B cell (primary cell): ENCODE results near the gene TMEM131L. TPM values are rescaled to one million over a fixed set of nuclear protein-coding genes. Genes with fewer than 3 reads are reported as not detected.
A peak's percentile ranks its signal among the peaks of the same experiment; 100 is the strongest.

Experiments used
- ATAC-seq: fragments of 200-7000 bp; cut with Tn5 transposase; one replicate; pipeline ENCODE4 v1.10.0; 2021; ENCODE audit warnings: low read depth, mild to moderate bottlenecking, moderate number of reproducible peaks, moderate library complexity
- CTCF ChIA-PET: fragments of 350-600 bp; sonication (Branson Sonifier 250); formaldehyde crosslinking; loops from one replicate; lab custom pipeline; 2021; ENCODE audit warnings: antibody characterized with exemption, inconsistent platforms; lab: Charles Lee
- POLR2A ChIA-PET: fragments of 350-600 bp; sonication (Branson Sonifier 250); formaldehyde crosslinking; loops from one replicate; lab custom pipeline; 2021; ENCODE audit warnings: antibody characterized with exemption; lab: Charles Lee
- DNase-seq: peaks from one replicate; pipeline ENCODE4 v3.0.0; 2013
- H2AFZ ChIP-seq: 2 replicates; pipeline ENCODE4 v1.6.1; 2012; ENCODE audit warnings: mild to moderate bottlenecking, low read depth, low read length; ENCODE audit not compliant: insufficient read depth, poor library complexity, severe bottlenecking
- H3K27ac ChIP-seq, 2 donors: 1 replicate in 1 of 2; 2 replicates in 1 of 2; pipeline ENCODE4 v1.5.1; 2012 to 2013; ENCODE audit warnings: low read length in 2 of 2, mild to moderate bottlenecking in 2 of 2, moderate library complexity in 1 of 2
- H3K27me3 ChIP-seq, 4 experiments: fragments of 200-600 bp in 1 of 4; sonication (generic) in 1 of 4; replicated peaks in 1 of 4; 1 replicate in 2 of 4; 2 replicates in 2 of 4; pipeline versions ENCODE4 v1.6.1 to v1.7.0; 2013 to 2016; ENCODE audit warnings: low read length in 3 of 4, mild to moderate bottlenecking in 2 of 4, mixed read lengths in 1 of 4, moderate library complexity in 1 of 4; ENCODE audit not compliant: insufficient read depth in 4 of 4, control insufficient read depth in 3 of 4; ENCODE audit errors: control extremely low read depth in 1 of 4
- H3K36me3 ChIP-seq, 2 experiments: replicated peaks in 1 of 2; 1 replicate in 1 of 2; 2 replicates in 1 of 2; pipeline versions ENCODE4 v1.6.1 to v1.7.1; 2013; ENCODE audit warnings: low read length in 1 of 2; ENCODE audit not compliant: insufficient read depth in 2 of 2, control insufficient read depth in 1 of 2; ENCODE audit errors: control extremely low read depth in 1 of 2, extremely low read depth in 1 of 2
- H3K4me1 ChIP-seq, 2 donors: fragments of 200-600 bp in 1 of 2; sonication (generic) in 1 of 2; 1 replicate in 1 of 2; 2 replicates in 1 of 2; pipeline versions ENCODE4 v1.5.1 to v1.6.1; 2013 to 2017; ENCODE audit warnings: low read length in 2 of 2; ENCODE audit not compliant: control insufficient read depth in 2 of 2, insufficient read depth in 2 of 2
- H3K4me2 ChIP-seq: replicated peaks from 2 replicates; pipeline ENCODE3; 2012; ENCODE audit warnings: mild to moderate bottlenecking, low read depth, low read length; ENCODE audit not compliant: poor library complexity, severe bottlenecking
- H3K4me3 ChIP-seq, 5 experiments: fragments of 200-600 bp in 1 of 5; sonication (generic) in 1 of 5; 1 replicate in 3 of 5; 2 replicates in 2 of 5; pipeline versions ENCODE4 v1.5.1 to v1.7.0; 2011 to 2016; ENCODE audit warnings: low read length in 4 of 5, mild to moderate bottlenecking in 4 of 5, low read depth in 2 of 5, control low read depth in 1 of 5, moderate library complexity in 1 of 5; ENCODE audit not compliant: insufficient read depth in 1 of 5; ENCODE audit errors: control extremely low read depth in 1 of 5, extremely low read depth in 1 of 5
- H3K79me2 ChIP-seq: fragments of 200-600 bp; sonication (generic); one replicate; pipeline ENCODE4 v1.6.0; 2016; ENCODE audit warnings: low read length; ENCODE audit not compliant: control insufficient read depth, insufficient read depth
- H3K9ac ChIP-seq: fragments of 200-600 bp; sonication (generic); 2 replicates; pipeline ENCODE4 v1.6.1; 2017; ENCODE audit warnings: mild to moderate bottlenecking, low read length, moderate library complexity
- H3K9me3 ChIP-seq, 3 donors: one replicate each; pipeline versions ENCODE4 v1.6.1 to v1.7.1; 2013; ENCODE audit warnings: low read length in 2 of 3; ENCODE audit not compliant: control insufficient read depth in 2 of 3, insufficient read depth in 1 of 3; ENCODE audit errors: control extremely low read depth in 1 of 3
- H4K20me1 ChIP-seq: 2 replicates; pipeline ENCODE4 v1.6.0; 2012; ENCODE audit warnings: mild to moderate bottlenecking, low read length; ENCODE audit not compliant: insufficient read depth, control insufficient read depth, poor library complexity, severe bottlenecking
- H3K27ac Mint-ChIP-seq: one replicate; pipeline ENCODE4 v1.8.0; 2021; ENCODE audit warnings: mixed read lengths
- H3K27me3 Mint-ChIP-seq: one replicate; pipeline ENCODE4 v1.8.0; 2021; ENCODE audit warnings: mixed read lengths
- H3K4me1 Mint-ChIP-seq: one replicate; pipeline ENCODE4 v1.8.0; 2021; ENCODE audit warnings: mixed read lengths
- H3K4me3 Mint-ChIP-seq: one replicate; pipeline ENCODE4 v1.8.0; 2021; ENCODE audit warnings: mixed read lengths
- H3K9me3 Mint-ChIP-seq: one replicate; pipeline ENCODE4 v1.8.0; 2022; ENCODE audit warnings: mixed read lengths; ENCODE audit not compliant: insufficient read depth
- CTCF ChIP-seq: fragments of 200-600 bp; IDR thresholded peaks from one replicate; pipeline ENCODE4 v1.8.0; 2022; ENCODE audit warnings: antibody characterized with exemption, mild to moderate bottlenecking
- EZH2 ChIP-seq: IDR thresholded peaks from 2 replicates; pipeline ENCODE4 v1.6.1; 2012; ENCODE audit warnings: borderline replicate concordance, low read depth, mild to moderate bottlenecking, moderate library complexity, low read length; ENCODE audit not compliant: insufficient read depth, poor library complexity, severe bottlenecking
- WGBS: methylation state at CpG from one replicate; pipeline ENCODE4 v1.1.5; 2013; ENCODE audit warnings: missing lambda C conversion rate; ENCODE audit not compliant: insufficient coverage; 5-methylcytosine and 5-hydroxymethylcytosine counted together
- intact Hi-C: fragments of 100-400 bp; cut with micrococcal nuclease; formaldehyde crosslinking; loops from one replicate; pipeline ENCODE4 v1.10.0; 2022
- polyA plus RNA-seq: library from polyadenylated mRNA; depleted of rRNA; stranded (reverse); fragments of >200 nt; gene quantifications from 2 replicates; pipeline ENCODE4 v1.2.3, GENCODE V29; 2012
- total RNA-seq, 2 donors: library from RNA; stranded (reverse); fragments of 120-200 nt in 1 of 2; gene quantifications; 1 replicate in 1 of 2; 2 replicates in 1 of 2; pipeline versions ENCODE4 v1.2.3 to v1.2.4, GENCODE V29; 2013 to 2022

Gene TMEM131L
- total and polyA plus RNA-seq, 2 donors (not counting 1 experiment from before 2014, with no cell fraction given) = 56.4 to 120 TPM

- Histone ChIP-seq H3K9ac (peak overlapping the region; percentile 64), H3K36me3 (no peaks in the 10 kb centered on the region)
- intact Hi-C loops = loop anchor here (1.0 to 2.0 kb wide), 5 partner anchors 34 to 209 kb away; no protein-coding TSS in a partner anchor
Observed at GRCh38 chr4:153433754-153434105, 32.4 kb upstream of the TMEM131L start.

More at GRCh38 chr4:153433754-153434105, 32.4 kb upstream of the TMEM131L start:
- Histone ChIP-seq H3K4me2 (peak overlapping the region; percentile 82), H3K9me3 (peaks cover 0 to 6% (median 0%) of the 10 kb centered on the region in 3 donors), H3K4me1 (peaks cover 60 to 64% of the 10 kb centered on the region in 2 donors), H4K20me1 (no peaks in the 10 kb centered on the region), H3K27me3 (no peaks in the 10 kb centered on the region), H3K27ac (peak overlapping the region; percentile 84 to 85), H3K79me2 (peaks cover 56% of the 10 kb centered on the region), H2AFZ (peak overlapping the region; percentile 39), H3K4me3 (peak overlapping the region; percentile 29 to 65 (median 40))
- peak; percentile 9 for ATAC-seq
- ChIA-PET POLR2A (interaction anchor here (1.0 kb wide), 1 partner anchor 32 kb away, joined by 5 read pairs; the partner anchor contains the start of gene TMEM131L), CTCF (interaction anchor here (1.2 to 4.6 kb wide), 21 partner anchors 12 to 210 kb away, joined by 3 to 73 read pairs (median 7); partner anchors contain the start of gene TMEM131L)
- no peak for DNase-seq
- H3K9me3 Mint-ChIP-seq = no peaks in the 10 kb centered on the region
- H3K27me3 Mint-ChIP-seq = no peaks in the 10 kb centered on the region
- TF ChIP-seq EZH2 (no peak), CTCF (no peak)
- peak overlapping the region; percentile 84 for H3K27ac Mint-ChIP-seq
- WGBS = 0% methylated on average over 1 of the region's 3 CpGs
- peaks cover 66% of the 10 kb centered on the region for H3K4me1 Mint-ChIP-seq
- H3K4me3 Mint-ChIP-seq = peak overlapping the region; percentile 78
